ENCODE measurements around the gene FAR2.

FAR2 gene

GRCh38 chr12:29187756-29188155, 38.7 kb downstream of the FAR2 start:
- TF ChIP-seq CTCF (IDR thresholded peaks at IDR 0.05), result no peak
- Histone ChIP-seq H3K4me1 (ENCODE audit: control insufficient read depth in 1 of 2, insufficient read depth in 1 of 2, low read depth in 1 of 2, low read length in 1 of 2) (peaks cover 3 to 8% of the 10 kb centered on the region in 2 experiments), H3K36me3 (no peaks in the 10 kb centered on the region), H3K27ac (peak overlapping the region; percentile 4), H3K9me3 (no peaks in the 10 kb centered on the region), H3K4me3 (ENCODE audit: low read depth in 1 of 2, low read length in 1 of 2) (no peak overlapping the region), H3K27me3 (no peaks in the 10 kb centered on the region)

- no peak overlapping the region for H3K4me3 ChIP-seq (ENCODE audit: low read depth in 1 of 2, low read length in 1 of 2)
Measured at GRCh38 chr12:29191267-29191850, 42.3 kb downstream of the FAR2 start.

GRCh38 chr12:29198901-29199300, 49.8 kb downstream of the FAR2 start:
- H3K4me1 ChIP-seq (ENCODE audit: control insufficient read depth in 1 of 2, insufficient read depth in 1 of 2, low read depth in 1 of 2, low read length in 1 of 2), result peaks cover 1 to 16% of the 10 kb centered on the region in 2 experiments
- no peaks in the 10 kb centered on the region for H3K9me3 ChIP-seq
- H3K27me3 ChIP-seq, result no peaks in the 10 kb centered on the region
- H3K27ac ChIP-seq, result no peak overlapping the region
- H3K4me3 ChIP-seq (ENCODE audit: low read depth in 1 of 2, low read length in 1 of 2), result no peak overlapping the region
- TF ChIP-seq CTCF (IDR thresholded peaks at IDR 0.05), result no peak
- H3K36me3 ChIP-seq, result no peaks in the 10 kb centered on the region

More at GRCh38 chr12:29191267-29191850, 42.3 kb downstream of the FAR2 start:
- Histone ChIP-seq H3K36me3 (no peaks in the 10 kb centered on the region), H3K27me3 (no peaks in the 10 kb centered on the region), H3K27ac (no peak overlapping the region), H3K4me1 (ENCODE audit: control insufficient read depth in 1 of 2, insufficient read depth in 1 of 2, low read depth in 1 of 2, low read length in 1 of 2) (peaks cover 3 to 8% of the 10 kb centered on the region in 2 experiments), H3K9me3 (no peaks in the 10 kb centered on the region)
- no peak for TF ChIP-seq CTCF (IDR thresholded peaks at IDR 0.05)

- Histone ChIP-seq H3K9me3 (no peaks in the 10 kb centered on the region), H3K27ac (no peak overlapping the region), H3K4me3 (ENCODE audit: low read depth in 1 of 2, low read length in 1 of 2) (no peak overlapping the region), H3K36me3 (no peaks in the 10 kb centered on the region), H3K4me1 (ENCODE audit: control insufficient read depth in 1 of 2, insufficient read depth in 1 of 2, low read depth in 1 of 2, low read length in 1 of 2) (peaks cover 18 to 33% of the 10 kb centered on the region in 2 experiments), H3K27me3 (no peaks in the 10 kb centered on the region)
- no peak for TF ChIP-seq CTCF (IDR thresholded peaks at IDR 0.05)
Measured at GRCh38 chr12:29200586-29200985, 51.5 kb downstream of the FAR2 start.

GRCh38 chr12:29201296-29201695, 52.2 kb downstream of the FAR2 start:
- no peaks in the 10 kb centered on the region for H3K27me3 ChIP-seq
- TF ChIP-seq CTCF (IDR thresholded peaks at IDR 0.05), result no peak
- H3K4me3 ChIP-seq (ENCODE audit: low read depth in 1 of 2, low read length in 1 of 2), result no peak overlapping the region
- H3K4me1 ChIP-seq (ENCODE audit: control insufficient read depth in 1 of 2, insufficient read depth in 1 of 2, low read depth in 1 of 2, low read length in 1 of 2), result peaks cover 25 to 40% of the 10 kb centered on the region in 2 experiments
- no peaks in the 10 kb centered on the region for H3K9me3 ChIP-seq
- no peak overlapping the region for H3K27ac ChIP-seq
- no peaks in the 10 kb centered on the region for H3K36me3 ChIP-seq

Data from neutrophil (primary cell).